Daoy (cell line): Measurements from ENCODE around the gene RNH1. TPM values are rescaled to one million over a fixed set of nuclear protein-coding genes. Genes with fewer than 3 reads are reported as not detected.

ENCODE experiments used
- DNase-seq: peaks from one replicate; pipeline ENCODE4 v3.0.0-alpha.2; 2015; ENCODE audit warnings: low read depth
- total RNA-seq: library from RNA; depleted of rRNA; stranded (reverse); fragments of >200 nt; shearing (Covaris generic); gene quantifications from 2 replicates; pipeline ENCODE4 v1.2.3, GENCODE V29; 2014

The RNH1 gene
- total RNA-seq, 1 experiment from 2014 or later, result 165 TPM

DNA sequence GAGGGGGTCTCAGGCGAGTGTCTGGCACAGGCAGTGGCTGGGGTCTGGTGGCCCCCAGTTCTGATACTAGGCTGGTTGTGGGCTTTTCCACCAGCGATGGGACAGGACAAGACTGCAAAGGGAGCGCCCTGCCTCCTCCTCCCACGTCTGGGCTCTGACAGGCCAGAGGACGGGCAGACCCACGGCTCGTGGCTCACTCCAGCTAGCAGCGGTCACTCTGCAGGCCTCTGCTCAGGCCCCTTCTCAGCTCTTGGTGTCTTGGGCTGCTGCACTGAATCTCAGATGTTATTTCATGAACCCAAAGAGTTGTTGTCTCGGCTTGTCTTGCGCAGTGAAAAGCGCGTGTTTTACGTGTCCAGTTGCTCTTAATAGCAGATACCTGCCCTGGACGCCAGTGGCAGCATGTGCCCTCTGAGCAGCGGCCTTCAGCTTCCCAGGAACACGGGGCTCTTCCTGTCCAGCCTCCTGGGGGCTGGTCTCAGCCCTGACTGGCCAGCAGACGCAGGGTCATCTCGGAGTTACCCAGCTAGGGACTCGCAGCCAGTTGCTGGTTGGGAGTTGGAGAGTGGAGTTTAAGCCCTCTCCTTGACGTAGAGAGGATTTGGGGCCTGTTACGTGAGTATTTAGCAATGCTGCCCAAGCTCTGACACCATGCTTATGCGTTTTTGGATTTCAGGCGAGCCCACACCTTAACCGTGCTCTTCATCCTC, 47.4 kb downstream of the RNH1 start:
- no peak for DNase-seq

DNA sequence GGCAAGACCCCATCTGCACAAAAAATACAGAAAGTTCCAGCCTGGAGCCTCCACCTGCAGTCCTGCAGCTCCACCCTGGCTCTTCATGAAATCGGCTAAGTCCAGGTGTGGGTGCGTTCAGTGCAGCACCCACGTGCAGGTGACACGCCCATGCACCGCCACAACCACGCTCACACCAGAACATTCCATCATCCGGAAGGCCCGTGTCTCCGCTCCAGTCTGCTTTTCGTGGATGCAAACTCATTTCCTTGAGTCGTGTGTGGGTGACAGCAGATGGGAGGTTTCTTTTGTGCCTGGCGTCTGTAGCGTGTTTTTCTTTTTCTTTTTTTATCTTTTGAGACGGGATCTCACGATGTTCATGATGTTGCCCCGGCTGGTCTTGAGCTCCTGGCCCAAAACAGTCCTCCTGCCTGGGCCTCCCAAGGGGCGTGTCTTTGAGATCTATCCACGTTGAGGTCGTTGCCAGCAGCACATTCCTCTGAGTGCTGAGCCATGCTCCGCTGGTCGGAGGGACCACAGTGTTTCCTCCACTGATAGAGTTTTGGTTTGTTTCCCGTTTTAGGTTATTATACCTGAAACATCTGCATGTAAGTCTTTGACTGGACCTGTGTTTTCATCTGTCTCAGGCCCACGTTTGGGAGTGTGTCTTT, 49.8 kb downstream of the RNH1 start:
- DNase-seq, result no peak

DNA sequence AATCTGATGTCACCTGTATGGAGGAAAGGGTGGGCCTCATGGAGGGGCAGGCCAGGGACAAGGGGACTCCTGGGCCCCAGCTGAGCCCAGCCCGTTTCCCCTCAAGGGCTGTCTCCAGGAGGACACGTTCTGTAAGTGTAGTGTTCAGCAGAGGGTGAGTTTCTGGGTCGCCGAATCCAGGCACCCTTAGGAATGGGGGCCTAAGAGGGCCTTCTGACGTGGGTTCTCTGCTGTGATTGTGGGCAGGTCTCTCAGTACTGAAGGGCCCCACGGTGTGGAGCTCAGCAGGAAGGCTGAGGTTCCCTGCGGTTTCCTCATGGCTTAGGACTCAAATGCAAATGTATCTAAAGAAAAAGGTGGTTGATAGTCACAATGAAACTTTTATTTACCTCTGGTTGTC, 50.5 kb downstream of the RNH1 start:
- DNase-seq, result no peak

DNA sequence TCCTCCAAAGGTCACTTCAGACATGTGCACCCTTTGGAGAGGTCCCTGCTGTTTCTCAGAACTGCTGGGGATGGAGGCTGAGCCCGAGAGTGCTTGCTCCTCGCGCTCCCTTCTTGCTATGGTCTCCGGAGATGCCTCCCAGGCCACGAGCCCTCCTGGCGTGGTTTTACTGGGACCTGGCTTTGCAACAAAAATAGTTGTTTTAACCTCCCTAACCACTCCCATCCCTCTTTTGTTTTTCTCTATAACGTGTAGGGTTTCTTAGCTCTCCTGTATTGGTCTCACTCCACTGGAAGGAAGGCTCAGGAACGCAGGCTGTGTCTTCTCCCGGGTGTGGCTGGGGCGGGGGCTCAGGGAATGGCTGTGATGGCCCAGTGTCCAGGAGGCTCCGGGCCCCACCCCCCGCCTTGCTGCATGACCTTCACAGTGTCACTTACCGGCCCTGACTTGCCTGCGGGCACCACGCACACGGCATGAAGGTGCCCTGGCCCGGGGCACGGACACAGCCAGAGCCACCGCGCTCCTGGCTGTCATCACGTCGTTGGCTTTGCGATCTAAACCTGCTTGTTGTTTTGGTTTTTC, 51.4 kb downstream of the RNH1 start:
- DNase-seq, result no peak

DNA sequence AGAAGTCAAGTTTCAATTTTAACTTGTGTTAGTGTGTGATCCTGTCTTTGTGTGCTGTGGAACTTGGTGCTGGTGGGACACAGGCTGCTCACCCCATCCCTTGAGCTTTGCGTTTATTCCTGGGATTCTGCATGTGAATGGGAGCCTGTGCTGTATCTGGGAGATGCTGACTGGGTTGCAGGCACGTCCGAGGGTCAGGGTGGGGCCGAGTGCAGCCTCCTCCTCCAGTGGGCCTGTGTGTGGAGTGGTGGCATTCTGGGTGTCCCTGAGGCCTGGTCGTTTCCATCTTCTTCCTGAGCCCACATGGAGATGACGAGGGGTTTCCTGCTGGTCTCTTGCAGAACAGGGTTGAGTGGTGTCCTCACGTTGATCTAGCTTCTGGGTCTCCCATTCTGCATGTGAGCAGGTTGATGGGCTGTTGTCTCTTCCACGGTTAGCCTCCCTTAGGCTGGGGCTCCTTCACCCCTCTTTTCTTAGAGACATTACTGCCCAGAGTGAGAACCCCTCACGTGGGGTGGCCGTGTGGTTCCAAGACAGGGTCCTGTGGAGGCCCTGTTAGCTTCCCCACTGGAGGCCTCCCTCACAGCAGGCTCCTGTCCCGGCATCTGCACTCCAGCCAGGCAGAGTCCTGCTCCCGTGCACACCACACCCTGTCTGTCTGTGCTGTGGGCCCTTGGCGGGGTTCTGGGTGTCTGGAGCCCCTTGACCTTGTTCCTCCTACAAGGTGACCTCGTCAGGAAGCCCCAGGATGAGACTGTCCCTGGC, 52.1 kb downstream of the RNH1 start:
- no peak for DNase-seq

DNA sequence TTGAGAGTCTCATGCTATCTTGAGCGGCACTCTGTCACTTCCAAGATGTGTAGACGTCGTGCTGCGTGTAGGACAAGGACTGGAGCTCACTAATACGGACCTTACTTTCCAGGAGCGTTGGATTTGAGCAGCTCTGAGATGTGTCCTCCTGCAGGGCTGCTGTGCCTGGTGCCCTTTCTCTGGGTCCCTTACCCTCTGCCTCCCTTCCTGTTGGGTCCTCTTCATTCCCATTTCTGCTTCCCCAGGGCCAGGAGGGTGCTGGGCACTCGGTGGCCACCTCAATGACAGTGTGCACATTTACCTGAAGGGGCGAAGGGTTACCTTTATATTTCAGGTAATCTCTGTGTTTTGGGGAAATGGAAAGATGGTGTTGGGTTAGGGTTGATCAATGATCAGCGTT, 53.0 kb downstream of the RNH1 start:
- DNase-seq, result no peak

DNA sequence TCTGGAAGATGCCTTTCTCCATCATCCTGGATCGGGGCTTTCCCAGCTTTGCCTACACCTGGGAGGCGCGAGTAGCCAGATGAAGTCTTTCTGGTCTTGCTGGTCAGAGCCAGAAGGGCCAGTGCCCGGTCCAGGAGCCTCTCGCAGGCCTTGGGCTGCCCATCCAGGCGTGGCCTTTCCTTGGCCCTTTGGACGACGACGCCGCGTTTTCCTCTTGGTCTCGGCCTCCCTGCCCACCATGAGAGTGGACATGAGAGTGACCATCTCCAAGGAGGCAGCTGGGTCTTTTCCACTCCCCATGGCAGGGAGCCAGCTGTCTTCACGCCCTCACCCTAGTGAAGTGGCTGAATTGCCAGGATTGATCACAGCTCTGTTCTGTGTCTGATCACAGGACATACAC, 53.5 kb downstream of the RNH1 start:
- no peak for DNase-seq

DNA sequence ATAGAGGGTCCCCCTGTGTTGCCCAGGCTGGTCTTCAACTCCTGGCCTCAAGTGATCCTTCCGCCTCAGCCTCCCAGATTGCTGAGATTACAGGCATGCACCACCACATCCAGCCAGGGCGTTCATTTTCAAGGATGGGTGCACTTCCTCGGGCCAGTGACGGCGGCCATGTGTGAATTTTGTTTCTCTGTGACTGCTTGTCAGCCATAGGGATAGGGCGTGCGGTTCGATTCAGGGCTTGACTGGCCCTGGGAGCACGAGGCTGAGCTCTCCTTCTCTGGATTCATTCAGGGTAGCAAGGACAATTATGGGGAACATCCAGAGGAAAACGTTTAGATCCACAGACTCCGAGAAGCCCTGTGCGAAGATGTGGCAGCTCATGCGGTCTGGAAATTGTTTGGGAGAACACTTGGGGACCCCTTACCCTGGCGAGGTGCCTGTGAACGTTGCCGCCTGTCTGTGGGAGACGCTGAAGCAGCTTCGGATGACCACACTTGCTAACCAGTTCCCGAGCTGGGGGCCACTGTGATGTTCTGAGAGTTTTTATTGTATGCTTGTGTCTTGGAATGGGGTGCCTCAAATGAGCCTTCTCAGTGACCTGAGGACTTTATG, 54.0 kb downstream of the RNH1 start:
- no peak for DNase-seq

DNA sequence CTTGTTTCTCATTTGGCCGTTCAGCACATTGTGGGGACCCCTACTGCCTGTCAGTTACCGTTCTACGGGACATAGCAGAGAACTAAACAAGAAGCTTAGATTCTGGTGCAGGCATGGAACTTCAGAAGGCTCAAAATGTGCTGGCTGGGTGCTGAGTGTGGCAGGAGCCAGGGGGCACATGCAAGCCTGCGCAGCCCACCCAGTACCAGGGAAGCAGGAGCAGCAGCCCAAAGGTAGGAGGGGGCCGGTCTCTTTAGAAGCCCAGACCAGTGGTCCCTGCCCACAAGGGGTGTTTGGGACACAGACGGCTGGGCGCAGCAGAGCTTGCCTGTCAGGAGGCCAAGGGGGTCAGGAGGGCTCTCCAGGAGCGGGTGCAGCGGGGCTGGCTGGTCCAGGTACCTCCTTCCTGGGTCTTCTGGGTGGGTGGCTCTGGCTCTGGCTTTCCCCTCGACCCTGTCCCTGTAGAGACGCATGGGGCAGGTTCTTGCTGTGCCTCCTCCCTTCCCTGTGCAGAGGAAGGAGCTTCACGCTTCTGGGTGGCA, 54.8 kb downstream of the RNH1 start:
- DNase-seq, result no peak

DNA sequence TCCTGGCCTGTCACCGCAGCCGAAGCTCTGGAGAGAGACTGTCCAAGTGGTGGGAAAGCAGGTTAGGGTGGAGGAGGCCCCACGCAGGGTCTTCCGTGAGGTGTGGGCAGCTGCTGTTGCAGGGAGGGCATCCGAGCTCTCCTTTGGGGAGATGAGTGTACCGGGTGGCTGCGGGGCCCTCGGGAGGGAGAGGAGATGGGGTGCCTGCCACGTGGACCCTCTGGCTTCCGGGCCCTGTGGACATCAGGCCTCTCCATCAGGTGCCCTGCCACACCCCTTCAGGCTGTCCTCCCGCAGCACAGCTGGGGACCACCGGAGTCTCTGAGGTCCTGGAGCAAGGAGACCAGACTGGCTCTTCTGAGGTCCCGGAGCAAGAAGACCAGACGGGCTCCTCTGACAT, 55.3 kb downstream of the RNH1 start:
- DNase-seq, result no peak

DNA sequence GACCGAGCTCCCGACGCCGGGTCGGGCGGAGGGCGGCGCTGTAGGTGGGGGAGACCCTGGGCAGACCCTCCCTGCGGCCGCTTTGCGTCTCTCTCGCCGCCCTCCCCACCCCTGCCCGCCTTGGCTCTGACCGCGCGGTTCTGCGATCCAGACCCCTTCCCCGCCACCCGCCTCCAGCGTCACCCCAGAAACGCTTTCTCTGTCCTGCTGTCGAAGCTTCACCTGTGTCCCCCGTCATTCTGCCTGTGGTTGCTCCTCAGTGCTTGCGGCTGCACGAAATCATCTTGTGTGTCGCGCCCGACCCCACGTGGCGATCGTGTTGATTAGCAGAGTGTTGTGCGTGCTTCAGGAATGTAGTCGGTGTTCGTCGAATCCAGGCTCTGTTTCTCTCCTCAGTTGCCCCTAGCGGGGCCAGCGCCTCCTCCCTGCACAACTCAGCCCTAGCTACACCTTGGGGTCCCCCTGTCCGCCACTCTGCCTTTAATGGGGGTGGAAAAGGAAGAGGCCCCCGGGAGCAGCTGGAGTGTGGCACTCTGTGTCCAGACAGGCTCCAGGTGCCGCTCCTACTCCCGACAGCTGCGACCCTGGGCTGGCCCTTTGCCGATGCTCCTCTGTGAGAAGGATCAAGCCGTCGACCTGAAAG, 56.1 kb downstream of the RNH1 start:
- DNase-seq, result peak; percentile 72

DNA sequence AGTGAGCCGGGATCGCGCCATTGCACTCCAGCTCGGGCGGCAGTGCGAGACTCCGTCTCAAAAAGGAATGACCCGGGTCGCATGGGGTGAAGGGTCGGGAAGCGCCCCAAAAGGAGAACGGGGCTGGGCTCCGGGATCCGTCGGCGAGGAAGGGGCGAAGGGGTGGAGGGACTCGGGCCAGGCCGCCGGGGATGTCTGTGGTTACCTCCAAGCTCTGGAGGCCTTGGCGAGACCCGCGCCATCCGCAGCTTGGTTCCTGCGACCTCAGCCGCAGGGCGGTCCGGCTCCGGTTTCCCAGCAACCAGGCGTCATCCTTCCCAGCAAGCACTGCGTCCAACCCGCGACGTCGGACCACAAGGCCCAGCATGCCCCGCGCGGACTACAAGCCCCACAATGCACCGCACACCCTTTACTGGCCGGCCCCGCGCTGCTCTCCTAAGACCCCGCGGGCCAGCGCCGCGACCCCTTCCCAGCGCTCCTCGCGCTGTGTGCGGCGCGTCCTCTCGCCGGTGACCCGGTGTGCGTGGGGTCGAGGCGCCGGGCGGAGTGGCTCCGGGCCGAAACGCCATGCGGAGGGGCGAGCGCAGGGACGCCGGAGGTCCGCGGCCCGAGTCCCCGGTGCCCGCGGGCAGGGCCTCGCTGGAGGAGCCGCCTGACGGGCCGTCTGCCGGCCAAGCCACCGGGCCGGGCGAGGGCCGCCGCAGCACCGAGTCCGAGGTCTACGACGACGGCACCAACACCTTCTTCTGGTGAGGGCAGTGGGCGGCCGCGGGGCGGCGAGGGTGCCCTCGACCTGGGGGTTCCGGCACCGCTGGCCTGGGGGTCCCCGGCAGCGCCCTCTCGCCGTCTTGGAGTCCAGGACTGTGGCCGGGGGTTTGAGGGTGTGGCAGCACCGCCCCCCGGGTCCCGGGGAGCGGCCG, 56.9 kb downstream of the RNH1 start, which contains the start of gene PTDSS2:
PTDSS2 (plus strand) TSS at position 391 of the 920 bp plus-strand sequence; CDS start at position 568, 177 bp downstream.
- DNase-seq, result peak; percentile 97

DNA sequence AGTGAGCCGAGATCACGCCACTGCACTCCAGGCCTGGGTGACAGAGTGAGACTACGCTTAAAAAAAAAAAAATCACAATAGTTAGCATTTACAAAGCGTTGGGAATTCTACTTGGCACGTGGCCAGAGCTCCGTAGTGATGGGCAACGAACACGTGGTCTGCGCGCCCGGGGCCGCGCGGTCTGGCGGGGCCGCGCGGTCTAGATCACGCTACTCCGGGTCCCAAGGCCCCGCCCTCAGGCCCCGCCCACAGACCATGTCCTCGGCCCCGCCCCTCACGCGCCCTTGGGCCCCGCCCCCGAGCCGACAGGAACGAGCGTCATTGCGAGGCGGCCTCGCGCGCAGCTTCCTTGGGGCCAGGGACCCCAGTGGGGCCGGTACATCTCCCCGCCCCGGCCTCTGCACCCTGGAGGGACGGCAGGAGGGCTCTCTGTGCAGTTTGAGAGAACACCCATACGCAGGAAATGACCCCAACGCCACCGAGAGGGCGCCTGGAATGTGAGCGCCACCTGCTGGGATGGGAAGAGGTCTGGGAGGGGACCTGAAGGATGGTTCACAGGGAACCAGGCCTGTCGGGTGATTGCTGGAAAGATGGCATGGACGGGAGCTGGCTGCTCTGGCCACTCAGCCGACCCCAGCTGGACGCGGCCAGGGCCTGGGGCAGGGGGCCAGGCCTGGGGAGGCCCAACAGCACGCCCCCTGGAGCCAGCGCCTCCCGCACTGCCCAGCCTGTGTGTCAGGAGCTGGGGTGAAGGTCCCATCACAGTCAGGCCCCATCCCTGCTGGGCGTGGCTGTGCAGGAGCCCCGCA, 58.9 kb downstream of the RNH1 start:
- peak; percentile 92 for DNase-seq

DNA sequence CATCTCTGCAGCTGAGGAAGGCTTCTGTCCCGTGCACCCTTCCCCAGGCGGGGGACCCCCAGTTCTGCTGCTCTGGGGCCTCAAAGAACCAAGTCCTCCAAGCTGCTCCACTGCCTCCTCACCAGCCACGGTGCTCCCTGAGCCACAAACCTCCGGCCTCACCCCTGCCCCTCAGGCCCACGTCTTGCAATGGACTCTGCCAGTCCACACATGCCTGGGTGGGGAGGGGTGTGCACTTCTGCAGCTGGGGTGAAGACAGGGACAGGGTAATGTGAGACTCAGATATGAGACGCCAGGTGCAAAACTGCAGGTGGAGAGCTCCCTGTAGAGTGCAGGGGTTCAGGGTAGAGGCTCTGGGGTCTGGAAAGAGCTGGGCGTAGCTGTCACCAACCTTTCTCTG, 60.2 kb downstream of the RNH1 start:
- DNase-seq, result no peak

DNA sequence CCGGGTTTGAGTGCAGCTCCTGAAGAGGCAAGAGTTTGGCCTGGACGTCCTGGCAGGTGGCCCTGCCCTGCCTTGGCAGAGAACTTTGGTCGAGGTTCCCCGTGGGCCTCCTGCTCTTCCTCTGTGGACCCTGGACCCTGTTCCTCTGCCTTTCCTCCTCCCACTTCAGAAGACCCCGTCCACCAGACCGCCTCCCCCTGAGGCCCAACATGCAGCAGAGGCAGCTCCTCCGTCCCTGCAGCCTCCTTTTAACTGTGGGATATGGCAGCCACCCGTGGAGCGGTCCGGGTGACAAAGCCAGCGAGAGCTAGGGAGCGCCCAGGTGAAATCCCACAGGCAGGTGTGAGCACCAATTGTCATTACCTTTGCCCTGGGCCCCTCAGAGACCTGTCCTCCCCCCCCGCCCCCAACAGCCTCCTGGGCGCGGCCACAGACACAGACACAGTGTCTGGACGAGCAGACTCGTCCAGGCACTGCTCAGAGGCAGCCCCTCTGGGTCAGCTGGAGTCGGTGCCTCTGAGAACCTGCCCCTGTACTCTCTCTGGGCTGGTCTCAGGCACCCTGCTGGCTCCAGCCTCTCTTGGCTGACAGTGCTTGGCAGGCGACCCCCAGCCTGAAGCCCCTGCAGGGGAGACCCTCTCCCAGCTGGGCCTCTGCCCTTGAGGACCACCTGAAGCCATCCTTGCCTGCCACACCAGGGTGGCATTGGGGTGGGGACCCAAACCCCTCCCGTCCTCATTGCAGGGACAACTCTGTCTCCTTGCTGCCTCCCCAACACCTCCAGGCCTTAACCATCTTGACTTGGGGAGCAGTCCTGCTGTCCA, 61.1 kb downstream of the RNH1 start:
- no peak for DNase-seq
